SK-N-SH (cell line): Measurements from ENCODE around the gene SH3PXD2A. TPM values are rescaled to one million over a fixed set of nuclear protein-coding genes. Genes with fewer than 3 reads are reported as not detected.
A peak's percentile ranks its signal among the peaks of the same experiment; 100 is the strongest.

Source experiments
- CTCF ChIA-PET: fragments of 300-600, 350-600 bp; formaldehyde crosslinking; extraction: SDS; loops from one replicate; lab custom pipeline; 2021; lab: Yijun Ruan, JAX
- POLR2A ChIA-PET: fragments of 350-600 bp; sonication (Branson Sonifier 250); formaldehyde crosslinking; extraction: SDS; loops from one replicate; lab custom pipeline; 2020; ENCODE audit warnings: antibody characterized with exemption, inconsistent platforms; lab: Yijun Ruan, JAX
- DNase-seq: peaks from one replicate; pipeline ENCODE4 v3.0.0; 2012
- H2AFZ ChIP-seq: fragments of 200-600 bp; sonication (generic); 2 replicates; pipeline ENCODE4 v1.8.1; 2016; ENCODE audit warnings: antibody characterized with exemption, mild to moderate bottlenecking, low read depth
- H3F3A ChIP-seq: fragments of 200-600 bp; sonication (generic); replicated peaks from 2 replicates; pipeline ENCODE3; 2016; ENCODE audit warnings: antibody characterized with exemption, mild to moderate bottlenecking; ENCODE audit not compliant: insufficient read depth
- H3K27ac ChIP-seq, 2 experiments: fragments of 200-500 bp in 1 of 2; fragments of 200-600 bp in 1 of 2; sonication (Bioruptor generic) in 1 of 2; sonication (generic), shearing (Covaris generic) in 1 of 2; 2 replicates each; pipeline versions ENCODE4 v1.5.1 to v1.6.1; 2014 to 2016; ENCODE audit warnings: low read depth in 2 of 2, inconsistent platforms in 1 of 2, low read length in 1 of 2, mild to moderate bottlenecking in 1 of 2, mixed read lengths in 1 of 2
- H3K27me3 ChIP-seq: fragments of 200-600 bp; sonication (generic), shearing (Covaris generic); 2 replicates; pipeline ENCODE4 v1.6.1; 2016; ENCODE audit warnings: mixed run types; ENCODE audit not compliant: insufficient read depth
- H3K36me3 ChIP-seq, 2 experiments: fragments of 200-500 bp in 1 of 2; fragments of 200-600 bp in 1 of 2; sonication (Bioruptor generic) in 1 of 2; sonication (generic) in 1 of 2; replicated peaks in 1 of 2; 2 replicates each; pipeline versions ENCODE3 to v1.5.1; 2014 to 2016; ENCODE audit warnings: low read length in 1 of 2, mild to moderate bottlenecking in 1 of 2; ENCODE audit not compliant: insufficient read depth in 2 of 2, control insufficient read depth in 1 of 2
- H3K4me1 ChIP-seq, 2 experiments: fragments of 200-500 bp in 1 of 2; fragments of 200-600 bp in 1 of 2; sonication (Bioruptor generic) in 1 of 2; sonication (generic), shearing (Covaris generic) in 1 of 2; 2 replicates each; pipeline versions ENCODE4 v1.5.1 to v1.6.1; 2014 to 2016; ENCODE audit warnings: low read depth in 1 of 2, low read length in 1 of 2, mixed run types in 1 of 2; ENCODE audit not compliant: insufficient read depth in 2 of 2, control insufficient read depth in 1 of 2
- H3K4me2 ChIP-seq: fragments of 200-600 bp; sonication (generic), shearing (Covaris generic); 2 replicates; pipeline ENCODE4 v1.6.1; 2017; ENCODE audit warnings: mixed run types
- H3K4me3 ChIP-seq, 2 experiments: fragments of 200-500 bp in 1 of 2; fragments of 200-600 bp in 1 of 2; sonication (Bioruptor generic) in 1 of 2; sonication (generic), shearing (Covaris generic) in 1 of 2; 2 replicates each; pipeline versions ENCODE4 v1.5.1 to v1.8.1; 2014 to 2016; ENCODE audit warnings: low read depth in 2 of 2, inconsistent platforms in 1 of 2, low read length in 1 of 2, mild to moderate bottlenecking in 1 of 2, mixed read lengths in 1 of 2, moderate library complexity in 1 of 2
- H3K79me2 ChIP-seq: fragments of 200-600 bp; sonication (generic); 2 replicates; pipeline ENCODE4 v1.8.1; 2017; ENCODE audit warnings: mild to moderate bottlenecking; ENCODE audit not compliant: insufficient read depth
- H3K9ac ChIP-seq: fragments of 200-600 bp; sonication (generic); 2 replicates; pipeline ENCODE4 v1.6.1; 2017; ENCODE audit warnings: mixed run types
- H3K9me2 ChIP-seq: fragments of 200-600 bp; sonication (generic); 2 replicates; pipeline ENCODE4 v1.6.1; 2017; ENCODE audit warnings: mixed run types
- H3K9me3 ChIP-seq: fragments of 200-600 bp; sonication (generic); 2 replicates; pipeline ENCODE4 v1.6.1; 2017; ENCODE audit warnings: mixed run types, mild to moderate bottlenecking, moderate library complexity
- H4K20me1 ChIP-seq: fragments of 200-600 bp; sonication (generic); 2 replicates; pipeline ENCODE4 v1.6.1; 2017; ENCODE audit warnings: mild to moderate bottlenecking, mixed run types; ENCODE audit not compliant: insufficient read depth
- CHD2 ChIP-seq: fragments of 150-350 bp; IDR thresholded peaks from 2 replicates; pipeline ENCODE4 v1.6.1; 2018; ENCODE audit warnings: low read length; ENCODE audit not compliant: partially characterized antibody
- ELF1 ChIP-seq: IDR thresholded peaks from 2 replicates; pipeline ENCODE4 v1.4.0; 2012
- EP300 ChIP-seq, 2 experiments: IDR thresholded peaks; 2 replicates each; pipeline versions ENCODE4 v1.4.0 to v1.6.1; 2012; ENCODE audit warnings: borderline replicate concordance in 1 of 2, low read depth in 1 of 2, low read length in 1 of 2
- EZH2phosphoT487 ChIP-seq: fragments of 200-600 bp; sonication (generic); IDR thresholded peaks from 2 replicates; pipeline ENCODE4 v1.6.1; 2017; ENCODE audit warnings: low read depth, mixed run types, mild to moderate bottlenecking, antibody characterized with exemption, moderate library complexity, borderline replicate concordance
- FOSL2 ChIP-seq: IDR thresholded peaks from 2 replicates; pipeline ENCODE4 v1.4.0; 2012; ENCODE audit warnings: low read depth, mild to moderate bottlenecking, moderate library complexity, borderline replicate concordance
- FOXJ3 ChIP-seq: sonication (generic); formaldehyde crosslinking; IDR thresholded peaks from 2 replicates; pipeline ENCODE4 v1.5.1; 2020; ENCODE audit warnings: mild to moderate bottlenecking, missing genetic modification reagents
- FOXM1 ChIP-seq: IDR thresholded peaks from 2 replicates; pipeline ENCODE4 v1.4.0; 2012; ENCODE audit warnings: low read depth, mild to moderate bottlenecking
- GATA2 ChIP-seq: sonication (generic); formaldehyde crosslinking; IDR thresholded peaks from 2 replicates; pipeline ENCODE4 v1.5.0; 2020; ENCODE audit warnings: mild to moderate bottlenecking, missing genetic modification reagents
- JUND ChIP-seq: IDR thresholded peaks from 2 replicates; pipeline ENCODE4 v1.4.0; 2012
- RAD21 ChIP-seq: IDR thresholded peaks from 2 replicates; pipeline ENCODE4 v1.6.1; 2012; ENCODE audit warnings: mild to moderate bottlenecking, low read length
- RCOR1 ChIP-seq: fragments of 150-350 bp; IDR thresholded peaks from 2 replicates; pipeline ENCODE4 v1.6.1; 2017; ENCODE audit warnings: antibody characterized with exemption, low read length
- RFX5 ChIP-seq: IDR thresholded peaks from 2 replicates; pipeline ENCODE4 v1.6.1; 2012; ENCODE audit warnings: mild to moderate bottlenecking, improper control_type of control experiment, low read length
- RXRA ChIP-seq: IDR thresholded peaks from 2 replicates; pipeline ENCODE4 v1.4.0; 2012; ENCODE audit warnings: low read depth, mild to moderate bottlenecking, borderline replicate concordance
- SIN3A ChIP-seq: IDR thresholded peaks from 2 replicates; pipeline ENCODE4 v1.6.1; 2012; ENCODE audit warnings: low read depth, mild to moderate bottlenecking, low read length, moderate library complexity, borderline replicate concordance
- SMC3 ChIP-seq: IDR thresholded peaks from 2 replicates; pipeline ENCODE4 v1.6.1; 2012; ENCODE audit warnings: low read depth, low read length, improper control_type of control experiment
- TAF1 ChIP-seq: IDR thresholded peaks from 2 replicates; pipeline ENCODE4 v1.6.1; 2012; ENCODE audit warnings: low read depth, mild to moderate bottlenecking, low read length, moderate library complexity, borderline replicate concordance
- TCF12 ChIP-seq: IDR thresholded peaks from 2 replicates; pipeline ENCODE4 v1.4.0; 2012
- TEAD4 ChIP-seq: IDR thresholded peaks from 2 replicates; pipeline ENCODE4 v1.4.0; 2012; ENCODE audit warnings: mild to moderate bottlenecking, borderline replicate concordance; ENCODE audit not compliant: insufficient read depth
- WGBS: methylation state at CpG from one replicate; pipeline ENCODE4 v1.1.6; 2017; ENCODE audit warnings: low lambda C conversion rate; 5-methylcytosine and 5-hydroxymethylcytosine counted together
- polyA plus RNA-seq, 3 experiments: library from polyadenylated mRNA; depleted of rRNA; stranded (reverse); fragments of >200 nt; gene quantifications; 2 replicates each; pipeline ENCODE4 v1.2.3, GENCODE V29; 2012
- TF ChIP-seq, protein P1 (sequence below): IDR thresholded peaks from 2 replicates; pipeline ENCODE4 v1.4.0; 2012; ENCODE audit warnings: low read depth
- TF ChIP-seq, protein P2 (sequence below): IDR thresholded peaks from 2 replicates; pipeline ENCODE4; 2012
- TF ChIP-seq, protein P3 (sequence below): fragments of 150-350 bp; IDR thresholded peaks from 2 replicates; pipeline ENCODE4 v1.6.1; 2016; ENCODE audit warnings: mild to moderate bottlenecking, low read depth, low read length
- TF ChIP-seq, protein P4 (sequence below): IDR thresholded peaks from 2 replicates; pipeline ENCODE4 v1.4.0; 2012; ENCODE audit warnings: low read depth, borderline replicate concordance

SH3PXD2A gene
- polyA plus RNA-seq, 1 of the 3 experiments (the other 2 are of a cell fraction), result 2.5 TPM

DNA sequence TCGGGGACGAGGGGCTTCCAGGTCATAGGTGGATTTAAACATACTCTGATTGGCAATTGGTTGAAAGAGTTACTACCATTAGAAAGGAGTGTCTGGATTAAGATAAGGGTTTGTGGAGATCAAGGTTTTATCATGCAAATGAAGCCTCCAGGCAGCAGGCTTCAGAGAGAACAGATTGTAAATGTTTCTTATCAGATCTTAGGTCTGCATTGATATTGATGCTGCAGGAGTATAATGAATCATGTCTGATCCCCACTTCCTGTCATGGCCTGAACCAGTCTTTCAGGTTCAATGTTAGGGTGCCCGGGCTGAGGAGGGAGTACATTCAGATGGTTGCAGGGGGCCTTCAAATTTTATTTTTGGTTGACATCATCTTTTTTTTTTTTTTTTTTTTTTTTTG is 51.4 kb downstream of the SH3PXD2A start:
- Histone ChIP-seq H3K27ac (peak overlapping the region in 1 of 2 experiments; percentile 28; a peak in 1 of 4 replicates), H3K4me2 (no peak overlapping the region), H3K36me3 (no peaks in the 10 kb centered on the region), H2AFZ (no peak overlapping the region), H3K9ac (no peak overlapping the region), H3K9me2 (no peaks in the 10 kb centered on the region), H3K79me2 (no peaks in the 10 kb centered on the region), H4K20me1 (0 out of 2 replicates have a peak, but pooled peaks cover 8% of the 10 kb centered on the region), H3K4me3 (no peak overlapping the region), H3K4me1 (peaks cover 0 to 58% of the 10 kb centered on the region in 2 experiments; a peak in 2 of 4 replicates), H3K27me3 (no peaks in the 10 kb centered on the region), H3F3A (no peaks in the 10 kb centered on the region), H3K9me3 (no peaks in the 10 kb centered on the region)
- TF ChIP-seq SMC3, result no peak
- peak; percentile 19; the same call in 1 of the 2 replicates for TF ChIP-seq RAD21
- peak in 1 of 2 experiments; percentile 89; a peak in 2 of 4 replicates for TF ChIP-seq EP300 (IDR thresholded peaks at IDR 0.05; ENCODE audit: borderline replicate concordance in 1 of 2, low read depth in 1 of 2, low read length in 1 of 2)
- TF ChIP-seq, protein P1, sequence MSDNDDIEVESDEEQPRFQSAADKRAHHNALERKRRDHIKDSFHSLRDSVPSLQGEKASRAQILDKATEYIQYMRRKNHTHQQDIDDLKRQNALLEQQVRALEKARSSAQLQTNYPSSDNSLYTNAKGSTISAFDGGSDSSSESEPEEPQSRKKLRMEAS, result no peak
- no peak for TF ChIP-seq RXRA
- TF ChIP-seq FOXM1, result no peak
- 0 out of 2 replicates have a peak, but pooled peaks have one; percentile 35 for TF ChIP-seq FOXJ3 (CRISPR knock-in tag)
- TF ChIP-seq FOSL2, result no peak
- TF ChIP-seq GATA2 (CRISPR knock-in tag), result peak; percentile 94
- TF ChIP-seq TCF12, result peak; percentile 42
- TF ChIP-seq RFX5, result no peak
- no peak for TF ChIP-seq TEAD4
- no peak for TF ChIP-seq JUND
- TF ChIP-seq, protein P2, sequence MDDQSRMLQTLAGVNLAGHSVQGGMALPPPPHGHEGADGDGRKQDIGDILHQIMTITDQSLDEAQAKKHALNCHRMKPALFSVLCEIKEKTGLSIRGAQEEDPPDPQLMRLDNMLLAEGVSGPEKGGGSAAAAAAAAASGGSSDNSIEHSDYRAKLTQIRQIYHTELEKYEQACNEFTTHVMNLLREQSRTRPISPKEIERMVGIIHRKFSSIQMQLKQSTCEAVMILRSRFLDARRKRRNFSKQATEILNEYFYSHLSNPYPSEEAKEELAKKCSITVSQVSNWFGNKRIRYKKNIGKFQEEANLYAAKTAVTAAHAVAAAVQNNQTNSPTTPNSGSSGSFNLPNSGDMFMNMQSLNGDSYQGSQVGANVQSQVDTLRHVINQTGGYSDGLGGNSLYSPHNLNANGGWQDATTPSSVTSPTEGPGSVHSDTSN, result peak; percentile 31
- TF ChIP-seq, protein P3, sequence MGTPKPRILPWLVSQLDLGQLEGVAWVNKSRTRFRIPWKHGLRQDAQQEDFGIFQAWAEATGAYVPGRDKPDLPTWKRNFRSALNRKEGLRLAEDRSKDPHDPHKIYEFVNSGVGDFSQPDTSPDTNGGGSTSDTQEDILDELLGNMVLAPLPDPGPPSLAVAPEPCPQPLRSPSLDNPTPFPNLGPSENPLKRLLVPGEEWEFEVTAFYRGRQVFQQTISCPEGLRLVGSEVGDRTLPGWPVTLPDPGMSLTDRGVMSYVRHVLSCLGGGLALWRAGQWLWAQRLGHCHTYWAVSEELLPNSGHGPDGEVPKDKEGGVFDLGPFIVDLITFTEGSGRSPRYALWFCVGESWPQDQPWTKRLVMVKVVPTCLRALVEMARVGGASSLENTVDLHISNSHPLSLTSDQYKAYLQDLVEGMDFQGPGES, result no peak
- TF ChIP-seq, protein P4, sequence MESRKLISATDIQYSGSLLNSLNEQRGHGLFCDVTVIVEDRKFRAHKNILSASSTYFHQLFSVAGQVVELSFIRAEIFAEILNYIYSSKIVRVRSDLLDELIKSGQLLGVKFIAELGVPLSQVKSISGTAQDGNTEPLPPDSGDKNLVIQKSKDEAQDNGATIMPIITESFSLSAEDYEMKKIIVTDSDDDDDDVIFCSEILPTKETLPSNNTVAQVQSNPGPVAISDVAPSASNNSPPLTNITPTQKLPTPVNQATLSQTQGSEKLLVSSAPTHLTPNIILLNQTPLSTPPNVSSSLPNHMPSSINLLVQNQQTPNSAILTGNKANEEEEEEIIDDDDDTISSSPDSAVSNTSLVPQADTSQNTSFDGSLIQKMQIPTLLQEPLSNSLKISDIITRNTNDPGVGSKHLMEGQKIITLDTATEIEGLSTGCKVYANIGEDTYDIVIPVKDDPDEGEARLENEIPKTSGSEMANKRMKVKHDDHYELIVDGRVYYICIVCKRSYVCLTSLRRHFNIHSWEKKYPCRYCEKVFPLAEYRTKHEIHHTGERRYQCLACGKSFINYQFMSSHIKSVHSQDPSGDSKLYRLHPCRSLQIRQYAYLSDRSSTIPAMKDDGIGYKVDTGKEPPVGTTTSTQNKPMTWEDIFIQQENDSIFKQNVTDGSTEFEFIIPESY, result no peak
- TF ChIP-seq SIN3A, result no peak
- no peak for TF ChIP-seq ELF1
- TF ChIP-seq TAF1, result no peak
- TF ChIP-seq RCOR1, result peak; percentile 83
- TF ChIP-seq EZH2phosphoT487, result no peak
- peak; percentile 70 for TF ChIP-seq CHD2
- DNase-seq, result peak; percentile 48
- POLR2A ChIA-PET, result no interaction called here
- 45% methylated on average over 3 of the region's 3 CpGs for WGBS
- CTCF ChIA-PET, result interaction anchor here (1.2 to 1.4 kb wide), 4 partner anchors 10 to 53 kb away, joined by 3 to 6 read pairs (median 4); no protein-coding TSS in a partner anchor
